Parathyroid adenoma (tissue), 2 donors: ENCODE measurements around the gene TARDBP.
"Not testable (repeated sequence)": the region's sequence is repeated elsewhere in the genome, so short reads cannot be mapped to it uniquely, and the experiment has no call there.

Source experiments
- H2AFZ ChIP-seq: fragments of 300-600 bp; sonication (generic); one replicate; pipeline ENCODE4 v1.7.0; 2017; ENCODE audit warnings: antibody characterized with exemption, mild to moderate bottlenecking
- H3K27ac ChIP-seq: fragments of 300-600 bp; sonication (generic); one replicate; pipeline ENCODE4 v1.7.0; 2017
- H3K27me3 ChIP-seq: fragments of 300-600 bp; sonication (generic); one replicate; pipeline ENCODE4 v1.7.0; 2017; ENCODE audit warnings: low read length; ENCODE audit not compliant: control insufficient read depth, insufficient read depth
- H3K36me3 ChIP-seq: fragments of 300-600 bp; sonication (generic); one replicate; pipeline ENCODE4 v1.7.0; 2017; ENCODE audit warnings: low read length; ENCODE audit not compliant: control insufficient read depth, insufficient read depth
- H3K4me1 ChIP-seq: fragments of 300-600 bp; sonication (generic); one replicate; pipeline ENCODE4 v1.7.0; 2017; ENCODE audit warnings: control low read depth
- H3K4me2 ChIP-seq: fragments of 300-600 bp; sonication (generic); one replicate; pipeline ENCODE4 v1.7.0; 2017; ENCODE audit warnings: low read length
- H3K4me3 ChIP-seq: fragments of 300-600 bp; sonication (generic); one replicate; pipeline ENCODE4 v1.7.0; 2017; ENCODE audit warnings: low read depth, low read length
- H3K79me2 ChIP-seq: fragments of 300-600 bp; sonication (generic); one replicate; pipeline ENCODE4 v1.7.0; 2017; ENCODE audit warnings: control low read depth
- H3K9ac ChIP-seq: fragments of 300-600 bp; sonication (generic); one replicate; pipeline ENCODE4 v1.7.0; 2017; ENCODE audit warnings: mild to moderate bottlenecking
- H3K9me3 ChIP-seq: fragments of 300-600 bp; sonication (generic); one replicate; pipeline ENCODE4 v1.7.0; 2017; ENCODE audit warnings: low read length; ENCODE audit not compliant: control insufficient read depth
- TF ChIP-seq, protein P1 (sequence below): fragments of 300-600 bp; sonication (generic); IDR thresholded peaks from one replicate; pipeline ENCODE4 v1.7.0; 2017; ENCODE audit warnings: antibody characterized with exemption, mild to moderate bottlenecking
- donor health status: primary hyperparathyroidism.

The TARDBP gene

GRCh38 chr1:10990828-10991227, 21.6 kb upstream of the TARDBP start:
- TF ChIP-seq, protein P1, sequence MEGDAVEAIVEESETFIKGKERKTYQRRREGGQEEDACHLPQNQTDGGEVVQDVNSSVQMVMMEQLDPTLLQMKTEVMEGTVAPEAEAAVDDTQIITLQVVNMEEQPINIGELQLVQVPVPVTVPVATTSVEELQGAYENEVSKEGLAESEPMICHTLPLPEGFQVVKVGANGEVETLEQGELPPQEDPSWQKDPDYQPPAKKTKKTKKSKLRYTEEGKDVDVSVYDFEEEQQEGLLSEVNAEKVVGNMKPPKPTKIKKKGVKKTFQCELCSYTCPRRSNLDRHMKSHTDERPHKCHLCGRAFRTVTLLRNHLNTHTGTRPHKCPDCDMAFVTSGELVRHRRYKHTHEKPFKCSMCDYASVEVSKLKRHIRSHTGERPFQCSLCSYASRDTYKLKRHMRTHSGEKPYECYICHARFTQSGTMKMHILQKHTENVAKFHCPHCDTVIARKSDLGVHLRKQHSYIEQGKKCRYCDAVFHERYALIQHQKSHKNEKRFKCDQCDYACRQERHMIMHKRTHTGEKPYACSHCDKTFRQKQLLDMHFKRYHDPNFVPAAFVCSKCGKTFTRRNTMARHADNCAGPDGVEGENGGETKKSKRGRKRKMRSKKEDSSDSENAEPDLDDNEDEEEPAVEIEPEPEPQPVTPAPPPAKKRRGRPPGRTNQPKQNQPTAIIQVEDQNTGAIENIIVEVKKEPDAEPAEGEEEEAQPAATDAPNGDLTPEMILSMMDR, result no peak
- Histone ChIP-seq H3K79me2 (no peaks in the 10 kb centered on the region), H2AFZ (no peak overlapping the region), H3K4me2 (no peak overlapping the region), H3K9me3 (no peaks in the 10 kb centered on the region), H3K9ac (no peak overlapping the region), H3K4me3 (no peak overlapping the region), H3K27ac (no peak overlapping the region), H3K27me3 (no peaks in the 10 kb centered on the region), H3K36me3 (no peaks in the 10 kb centered on the region), H3K4me1 (no peaks in the 10 kb centered on the region)

- not testable (repeated sequence) for H3K4me3 ChIP-seq, H3K79me2 ChIP-seq, H3K27ac ChIP-seq, H3K9ac ChIP-seq, H3K4me1 ChIP-seq, H3K9me3 ChIP-seq, H3K27me3 ChIP-seq, H3K4me2 ChIP-seq, H2AFZ ChIP-seq, H3K36me3 ChIP-seq
These were observed 20.4 kb upstream of the TARDBP start for GRCh38 chr1:10992004-10992403.

DNA sequence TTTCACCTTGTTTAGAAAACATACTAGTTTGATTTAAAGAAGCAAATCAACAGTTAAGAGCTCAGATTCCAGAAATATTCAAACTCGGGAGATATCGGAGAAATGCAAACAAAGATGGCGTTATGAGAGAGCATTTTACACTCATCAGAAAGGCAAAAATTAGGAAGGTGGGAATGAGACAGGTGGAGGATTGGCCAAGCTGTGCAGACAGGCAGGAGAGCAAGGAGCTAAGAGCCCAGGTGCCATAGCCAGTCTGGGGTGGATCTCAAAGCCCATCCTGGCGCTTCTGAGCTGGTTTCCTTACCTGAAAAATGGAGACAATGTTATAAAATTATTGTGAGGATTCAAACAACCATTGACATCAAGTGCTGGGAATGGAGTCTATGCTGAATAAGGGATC, 19.6 kb upstream of the TARDBP start:
- no peaks in the 10 kb centered on the region for H3K36me3 ChIP-seq
- TF ChIP-seq, protein P1, result no peak
- H3K9me3 ChIP-seq, result no peaks in the 10 kb centered on the region
- H3K27me3 ChIP-seq, result no peaks in the 10 kb centered on the region
- no peak overlapping the region for H3K4me3 ChIP-seq
- H3K4me1 ChIP-seq, result no peaks in the 10 kb centered on the region
- H2AFZ ChIP-seq, result no peak overlapping the region
- H3K4me2 ChIP-seq, result no peak overlapping the region
- no peaks in the 10 kb centered on the region for H3K79me2 ChIP-seq
- no peak overlapping the region for H3K27ac ChIP-seq
- H3K9ac ChIP-seq, result no peak overlapping the region

GRCh38 chr1:10996100-10996499, 16.4 kb upstream of the TARDBP start:
- Histone ChIP-seq H3K4me2 (no peak overlapping the region), H3K79me2 (no peaks in the 10 kb centered on the region), H2AFZ (no peak overlapping the region), H3K36me3 (no peaks in the 10 kb centered on the region), H3K4me3 (no peak overlapping the region), H3K27me3 (no peaks in the 10 kb centered on the region), H3K9ac (no peak overlapping the region), H3K9me3 (no peaks in the 10 kb centered on the region), H3K27ac (no peak overlapping the region), H3K4me1 (no peaks in the 10 kb centered on the region)
- TF ChIP-seq, protein P1, result no peak

DNA sequence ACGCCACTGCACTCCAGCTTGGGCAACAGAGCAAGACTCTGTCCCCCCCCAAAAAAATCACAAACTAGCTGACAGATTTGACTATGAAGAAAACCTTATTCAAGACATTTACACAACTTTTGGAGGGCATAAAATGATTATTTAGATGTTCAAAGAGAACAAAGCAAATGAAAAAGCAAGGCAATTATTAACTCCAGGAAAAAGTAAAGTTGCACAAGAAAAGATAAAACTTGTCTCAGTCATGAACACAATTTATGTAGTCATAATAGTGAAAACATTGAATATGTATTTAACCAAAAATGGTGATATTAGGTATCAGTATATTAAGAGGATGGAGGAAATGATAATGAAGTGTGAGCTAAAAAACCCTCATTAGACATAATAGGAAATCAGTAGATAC, 11.9 kb upstream of the TARDBP start:
- Histone ChIP-seq H3K4me2 (no peak overlapping the region), H3K4me3 (no peak overlapping the region), H3K4me1 (no peaks in the 10 kb centered on the region), H3K9me3 (no peaks in the 10 kb centered on the region), H3K27ac (no peak overlapping the region), H3K36me3 (no peaks in the 10 kb centered on the region), H3K27me3 (no peaks in the 10 kb centered on the region), H3K9ac (no peak overlapping the region), H3K79me2 (no peaks in the 10 kb centered on the region), H2AFZ (no peak overlapping the region)
- TF ChIP-seq, protein P1, result no peak
